ENCODE data around the gene NPHP4. TPM values are rescaled to one million over a fixed set of nuclear protein-coding genes. Genes with fewer than 3 reads are reported as not detected.

Gene NPHP4
- polyA plus RNA-seq, 2 of the 4 experiments (the other 2 are of a cell fraction): 2.9 to 5.1 TPM

DNA sequence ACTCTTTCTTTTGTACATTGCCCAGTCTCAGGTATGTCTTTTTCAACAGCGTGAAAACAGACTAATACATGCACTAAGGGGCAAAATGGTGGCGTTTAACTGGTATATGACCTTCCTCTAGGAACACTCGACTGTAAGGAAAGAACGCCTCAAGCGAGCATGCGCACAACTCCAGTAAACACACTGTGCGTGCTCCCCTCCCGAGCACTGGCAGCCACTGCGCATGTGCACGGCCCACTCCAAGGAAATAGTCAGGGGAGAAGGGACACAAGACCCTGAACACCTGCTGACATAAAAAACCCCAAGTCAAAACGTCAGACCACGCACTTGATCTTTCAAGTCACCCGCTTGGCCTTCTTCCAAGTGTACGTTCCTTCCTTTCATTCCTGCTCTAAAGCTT, 173.5 kb downstream of the NPHP4 start:
- H3K27ac ChIP-seq: no peak overlapping the region
- H3K4me2 ChIP-seq: no peak overlapping the region
- no peak for TF ChIP-seq CBX2 (IDR thresholded peaks at IDR 0.05; ENCODE audit: borderline replicate concordance, low read depth)
- TF ChIP-seq, protein P1, sequence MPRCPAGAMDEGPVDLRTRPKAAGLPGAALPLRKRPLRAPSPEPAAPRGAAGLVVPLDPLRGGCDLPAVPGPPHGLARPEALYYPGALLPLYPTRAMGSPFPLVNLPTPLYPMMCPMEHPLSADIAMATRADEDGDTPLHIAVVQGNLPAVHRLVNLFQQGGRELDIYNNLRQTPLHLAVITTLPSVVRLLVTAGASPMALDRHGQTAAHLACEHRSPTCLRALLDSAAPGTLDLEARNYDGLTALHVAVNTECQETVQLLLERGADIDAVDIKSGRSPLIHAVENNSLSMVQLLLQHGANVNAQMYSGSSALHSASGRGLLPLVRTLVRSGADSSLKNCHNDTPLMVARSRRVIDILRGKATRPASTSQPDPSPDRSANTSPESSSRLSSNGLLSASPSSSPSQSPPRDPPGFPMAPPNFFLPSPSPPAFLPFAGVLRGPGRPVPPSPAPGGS (IDR thresholded peaks at IDR 0.05): no peak
- TF ChIP-seq, protein P2, sequence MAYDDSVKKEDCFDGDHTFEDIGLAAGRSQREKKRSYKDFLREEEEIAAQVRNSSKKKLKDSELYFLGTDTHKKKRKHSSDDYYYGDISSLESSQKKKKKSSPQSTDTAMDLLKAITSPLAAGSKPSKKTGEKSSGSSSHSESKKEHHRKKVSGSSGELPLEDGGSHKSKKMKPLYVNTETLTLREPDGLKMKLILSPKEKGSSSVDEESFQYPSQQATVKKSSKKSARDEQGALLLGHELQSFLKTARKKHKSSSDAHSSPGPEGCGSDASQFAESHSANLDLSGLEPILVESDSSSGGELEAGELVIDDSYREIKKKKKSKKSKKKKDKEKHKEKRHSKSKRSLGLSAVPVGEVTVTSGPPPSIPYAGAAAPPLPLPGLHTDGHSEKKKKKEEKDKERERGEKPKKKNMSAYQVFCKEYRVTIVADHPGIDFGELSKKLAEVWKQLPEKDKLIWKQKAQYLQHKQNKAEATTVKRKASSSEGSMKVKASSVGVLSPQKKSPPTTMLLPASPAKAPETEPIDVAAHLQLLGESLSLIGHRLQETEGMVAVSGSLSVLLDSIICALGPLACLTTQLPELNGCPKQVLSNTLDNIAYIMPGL (CRISPR knock-in tag; IDR thresholded peaks at IDR 0.05; ENCODE audit: borderline replicate concordance): no peak
- TF ChIP-seq, protein P3, sequence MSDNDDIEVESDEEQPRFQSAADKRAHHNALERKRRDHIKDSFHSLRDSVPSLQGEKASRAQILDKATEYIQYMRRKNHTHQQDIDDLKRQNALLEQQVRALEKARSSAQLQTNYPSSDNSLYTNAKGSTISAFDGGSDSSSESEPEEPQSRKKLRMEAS (IDR thresholded peaks at IDR 0.05): no peak
- no peak for TF ChIP-seq ZFP36 (IDR thresholded peaks at IDR 0.05; ENCODE audit: borderline replicate concordance, partially characterized antibody)
- no peak for TF ChIP-seq HOXB13 (CRISPR knock-in tag; IDR thresholded peaks at IDR 0.05; ENCODE audit: low read depth)
- TF ChIP-seq PHF8 (IDR thresholded peaks at IDR 0.05; ENCODE audit: borderline replicate concordance, low read depth): no peak
- no peak for TF ChIP-seq BHLHE40 (IDR thresholded peaks at IDR 0.05; ENCODE audit: low read depth, low read length)
- TF ChIP-seq, protein P4, sequence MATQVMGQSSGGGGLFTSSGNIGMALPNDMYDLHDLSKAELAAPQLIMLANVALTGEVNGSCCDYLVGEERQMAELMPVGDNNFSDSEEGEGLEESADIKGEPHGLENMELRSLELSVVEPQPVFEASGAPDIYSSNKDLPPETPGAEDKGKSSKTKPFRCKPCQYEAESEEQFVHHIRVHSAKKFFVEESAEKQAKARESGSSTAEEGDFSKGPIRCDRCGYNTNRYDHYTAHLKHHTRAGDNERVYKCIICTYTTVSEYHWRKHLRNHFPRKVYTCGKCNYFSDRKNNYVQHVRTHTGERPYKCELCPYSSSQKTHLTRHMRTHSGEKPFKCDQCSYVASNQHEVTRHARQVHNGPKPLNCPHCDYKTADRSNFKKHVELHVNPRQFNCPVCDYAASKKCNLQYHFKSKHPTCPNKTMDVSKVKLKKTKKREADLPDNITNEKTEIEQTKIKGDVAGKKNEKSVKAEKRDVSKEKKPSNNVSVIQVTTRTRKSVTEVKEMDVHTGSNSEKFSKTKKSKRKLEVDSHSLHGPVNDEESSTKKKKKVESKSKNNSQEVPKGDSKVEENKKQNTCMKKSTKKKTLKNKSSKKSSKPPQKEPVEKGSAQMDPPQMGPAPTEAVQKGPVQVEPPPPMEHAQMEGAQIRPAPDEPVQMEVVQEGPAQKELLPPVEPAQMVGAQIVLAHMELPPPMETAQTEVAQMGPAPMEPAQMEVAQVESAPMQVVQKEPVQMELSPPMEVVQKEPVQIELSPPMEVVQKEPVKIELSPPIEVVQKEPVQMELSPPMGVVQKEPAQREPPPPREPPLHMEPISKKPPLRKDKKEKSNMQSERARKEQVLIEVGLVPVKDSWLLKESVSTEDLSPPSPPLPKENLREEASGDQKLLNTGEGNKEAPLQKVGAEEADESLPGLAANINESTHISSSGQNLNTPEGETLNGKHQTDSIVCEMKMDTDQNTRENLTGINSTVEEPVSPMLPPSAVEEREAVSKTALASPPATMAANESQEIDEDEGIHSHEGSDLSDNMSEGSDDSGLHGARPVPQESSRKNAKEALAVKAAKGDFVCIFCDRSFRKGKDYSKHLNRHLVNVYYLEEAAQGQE (IDR thresholded peaks at IDR 0.05): no peak
- TF ChIP-seq EHF (CRISPR knock-in tag; IDR thresholded peaks at IDR 0.05): no peak
- TF ChIP-seq ZNF302 (CRISPR knock-in tag; IDR thresholded peaks at IDR 0.05): no peak
- TF ChIP-seq MAZ (IDR thresholded peaks at IDR 0.05; ENCODE audit: borderline replicate concordance, low read depth, low read length): no peak
- TF ChIP-seq KDM5A (IDR thresholded peaks at IDR 0.05): no peak
- TF ChIP-seq ESRRA (IDR thresholded peaks at IDR 0.05; ENCODE audit: borderline replicate concordance, low read length): no peak
- no peak for TF ChIP-seq NR3C1 (IDR thresholded peaks at IDR 0.05)
- no peak for TF ChIP-seq TP53 (CRISPR knock-in tag; IDR thresholded peaks at IDR 0.05)
- no peaks in the 10 kb centered on the region for H3K4me1 ChIP-seq
- no peak for FAIRE-seq
- no peaks in the 10 kb centered on the region for H3K9me3 ChIP-seq
- DNase-seq (ENCODE audit: low read depth in 1 of 2, low spot score in 1 of 2): no peak
- no peak for ATAC-seq
- POLR2A ChIA-PET: no interaction called here
- no peak overlapping the region for H3K4me3 ChIP-seq
- WGBS (ENCODE audit: missing lambda C conversion rate): 38% methylated on average over 14 of the region's 14 CpGs
- CTCF ChIA-PET: no interaction called here

DNA sequence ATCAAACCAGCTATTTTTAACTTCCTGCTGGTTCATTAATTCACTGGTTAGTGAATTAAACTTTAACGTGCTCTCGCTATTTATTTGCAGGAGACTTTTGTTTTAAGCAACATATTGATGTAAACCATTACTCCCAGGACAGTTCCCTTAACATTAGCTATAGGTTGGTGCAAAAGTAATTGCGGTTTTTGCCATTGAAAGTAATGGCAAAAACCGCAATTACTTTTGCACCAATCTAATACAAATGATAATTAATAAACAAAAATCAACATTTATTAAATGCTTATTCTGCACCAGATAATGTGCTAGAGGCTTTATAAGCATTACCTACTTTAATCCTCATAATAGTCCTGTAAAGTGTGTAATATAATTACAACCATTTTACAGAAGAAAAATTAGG, 176.5 kb downstream of the NPHP4 start:
- H3K27ac ChIP-seq: no peak overlapping the region
- no peak for DNase-seq (ENCODE audit: low read depth in 1 of 2, low spot score in 1 of 2)
- POLR2A ChIA-PET: no interaction called here
- no peak for FAIRE-seq
- CTCF ChIA-PET: no interaction called here
- TF ChIP-seq RARB (CRISPR knock-in tag; IDR thresholded peaks at IDR 0.05): no peak
- TF ChIP-seq ZNF302 (CRISPR knock-in tag; IDR thresholded peaks at IDR 0.05): no peak
- no peak for TF ChIP-seq JUN (IDR thresholded peaks at IDR 0.05)
- TF ChIP-seq, protein P2 (CRISPR knock-in tag; IDR thresholded peaks at IDR 0.05; ENCODE audit: borderline replicate concordance): no peak
- TF ChIP-seq CBX8 (IDR thresholded peaks at IDR 0.05): no peak
- TF ChIP-seq EHF (CRISPR knock-in tag; IDR thresholded peaks at IDR 0.05): no peak
- ATAC-seq: no peak
- H3K9me3 ChIP-seq: no peaks in the 10 kb centered on the region
- no peak overlapping the region for H3K4me3 ChIP-seq
- WGBS (ENCODE audit: missing lambda C conversion rate): 43% methylated on average over 4 of the region's 4 CpGs
- no peaks in the 10 kb centered on the region for H3K4me1 ChIP-seq
- no peak overlapping the region for H3K4me2 ChIP-seq
